Adipocyte (in vitro differentiated cells): ENCODE data around the gene CDH26.
A peak's percentile ranks its signal among the peaks of the same experiment; 100 is the strongest.

Experiments
- DNase-seq: peaks from one replicate; pipeline ENCODE4 v3.0.0-alpha.2; 2015; ENCODE audit warnings: low read depth
- H3K27me3 ChIP-seq: replicated peaks from 2 replicates; pipeline ENCODE4 v1.7.0; 2013; ENCODE audit warnings: mild to moderate bottlenecking, low read length, moderate library complexity; ENCODE audit not compliant: control insufficient read depth, insufficient read depth
- H3K36me3 ChIP-seq: 2 replicates; pipeline ENCODE4 v1.7.0; 2013; ENCODE audit warnings: low read length, mild to moderate bottlenecking, moderate library complexity; ENCODE audit not compliant: control insufficient read depth, insufficient read depth, severe bottlenecking
- H3K4me1 ChIP-seq: 2 replicates; pipeline ENCODE4 v1.7.0; 2013; ENCODE audit warnings: mild to moderate bottlenecking, low read length, moderate library complexity; ENCODE audit not compliant: control insufficient read depth, insufficient read depth
- H3K4me3 ChIP-seq: 2 replicates; pipeline ENCODE4 v1.7.0; 2013; ENCODE audit warnings: mild to moderate bottlenecking, low read length, moderate library complexity
- H3K9ac ChIP-seq: 2 replicates; pipeline ENCODE4 v1.7.0; 2013; ENCODE audit warnings: mild to moderate bottlenecking, low read length, moderate library complexity
- H3K9me3 ChIP-seq: 2 replicates; pipeline ENCODE4 v1.7.0; 2013; ENCODE audit warnings: mild to moderate bottlenecking, low read length, moderate library complexity; ENCODE audit not compliant: control insufficient read depth

CDH26 gene

DNA sequence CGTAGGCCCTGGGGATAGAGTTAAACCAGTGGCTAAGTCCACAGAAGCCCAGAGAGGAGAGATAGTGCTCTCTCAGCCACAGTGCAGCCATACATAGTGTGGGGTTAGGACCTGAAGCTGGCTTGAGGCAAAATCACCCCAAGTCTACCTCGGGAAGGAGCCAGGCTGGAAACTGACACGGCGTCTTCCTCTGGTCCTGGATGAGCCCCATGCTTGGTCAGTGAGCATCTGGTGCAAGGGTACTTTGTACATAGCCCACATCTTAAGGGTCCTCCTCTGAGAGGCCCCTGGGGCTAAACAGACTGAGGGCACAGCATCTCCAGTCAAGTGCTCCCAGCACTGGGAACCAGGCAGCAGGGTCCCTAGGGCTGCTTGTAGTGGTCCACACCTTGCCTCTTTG, 45.6 kb downstream of the CDH26 start:
- no peak for DNase-seq
- Histone ChIP-seq H3K27me3 (peaks cover 9% of the 10 kb centered on the region), H3K4me3 (no peak overlapping the region), H3K9ac (no peak overlapping the region), H3K9me3 (no peaks in the 10 kb centered on the region), H3K36me3 (no peaks in the 10 kb centered on the region), H3K4me1 (peaks cover 31% of the 10 kb centered on the region)

DNA sequence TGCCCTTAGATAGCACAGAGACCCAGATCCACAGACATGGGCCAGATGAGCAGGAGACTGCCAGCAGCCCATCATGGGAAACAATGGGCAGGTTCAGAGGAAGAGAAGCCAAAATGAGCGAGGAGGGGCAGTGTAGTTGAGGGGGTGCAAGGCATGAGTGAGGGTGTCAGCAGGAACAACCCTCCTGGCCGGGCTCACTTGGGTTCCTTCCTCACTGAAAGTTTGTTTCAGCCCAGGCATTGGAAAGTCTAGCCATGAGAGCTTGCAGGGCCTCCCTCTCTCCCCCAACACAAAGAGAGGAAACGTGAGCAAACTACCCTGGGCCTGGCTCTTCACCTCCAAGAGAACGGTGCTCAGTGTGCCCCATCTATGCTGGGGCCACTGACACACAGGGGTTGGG, 48.0 kb downstream of the CDH26 start:
- H3K4me1 ChIP-seq: peaks cover 21% of the 10 kb centered on the region
- no peak overlapping the region for H3K4me3 ChIP-seq
- no peaks in the 10 kb centered on the region for H3K36me3 ChIP-seq
- no peaks in the 10 kb centered on the region for H3K9me3 ChIP-seq
- no peak overlapping the region for H3K9ac ChIP-seq
- peaks cover 13% of the 10 kb centered on the region for H3K27me3 ChIP-seq
- no peak for DNase-seq

DNA sequence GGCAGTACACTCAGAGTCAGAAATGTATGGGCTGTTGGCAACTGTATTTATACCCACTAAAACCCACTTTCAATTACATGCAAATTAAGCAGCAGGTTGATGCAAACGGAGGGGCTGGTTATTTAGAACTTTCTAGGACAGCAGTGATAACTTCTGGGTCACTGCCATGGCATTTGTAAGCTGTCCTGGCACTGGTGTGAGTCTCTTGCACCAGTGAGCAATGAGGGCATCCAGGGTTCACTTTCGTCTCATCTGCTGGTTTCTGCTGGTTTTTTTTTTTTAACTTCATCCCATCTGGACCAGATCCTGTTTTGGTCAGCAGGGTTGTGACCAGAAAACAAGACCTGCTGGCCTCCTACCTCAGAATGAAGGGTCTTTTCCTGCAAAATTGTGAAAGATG, 49.2 kb downstream of the CDH26 start:
- no peak overlapping the region for H3K9ac ChIP-seq
- H3K27me3 ChIP-seq: peaks cover 13% of the 10 kb centered on the region
- H3K4me1 ChIP-seq: peaks cover 16% of the 10 kb centered on the region
- H3K4me3 ChIP-seq: no peak overlapping the region
- DNase-seq: no peak
- no peaks in the 10 kb centered on the region for H3K36me3 ChIP-seq
- no peaks in the 10 kb centered on the region for H3K9me3 ChIP-seq

DNA sequence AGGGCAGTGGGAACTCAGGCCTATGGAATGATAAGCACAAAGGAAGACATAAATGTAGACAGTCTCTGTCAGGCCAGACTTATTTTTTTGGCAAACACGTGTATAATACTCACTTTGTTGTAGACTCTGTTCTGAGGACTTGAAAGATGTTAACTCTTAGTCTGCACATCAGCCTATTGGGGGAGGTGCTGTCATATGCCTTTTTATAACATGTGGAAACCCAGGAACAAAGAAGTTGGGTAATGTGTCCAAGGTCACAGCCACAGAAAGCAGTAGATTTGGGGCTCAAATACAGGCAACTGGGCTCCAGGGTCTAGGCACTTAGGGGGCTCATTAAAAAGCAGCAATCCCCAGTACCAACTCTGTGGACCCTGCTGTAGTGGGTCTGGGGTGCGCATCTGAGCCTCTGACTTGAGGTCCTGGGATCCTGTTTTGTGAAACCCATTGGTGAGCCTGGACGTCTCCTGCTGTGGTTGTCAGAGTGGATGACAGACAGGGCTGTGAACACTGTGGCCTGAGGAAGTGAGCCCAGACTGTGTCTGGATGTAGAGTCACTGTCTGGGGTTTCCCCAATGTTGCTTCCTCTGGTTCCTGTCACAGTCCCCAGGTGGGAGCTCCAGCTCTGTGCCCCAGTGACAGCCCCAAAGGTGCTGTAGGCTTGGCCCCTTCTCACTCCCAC, 50.0 kb downstream of the CDH26 start:
- H3K4me1 ChIP-seq: peaks cover 16% of the 10 kb centered on the region
- H3K9me3 ChIP-seq: no peaks in the 10 kb centered on the region
- DNase-seq: no peak
- no peak overlapping the region for H3K9ac ChIP-seq
- no peaks in the 10 kb centered on the region for H3K36me3 ChIP-seq
- no peak overlapping the region for H3K4me3 ChIP-seq
- H3K27me3 ChIP-seq: peaks cover 13% of the 10 kb centered on the region

DNA sequence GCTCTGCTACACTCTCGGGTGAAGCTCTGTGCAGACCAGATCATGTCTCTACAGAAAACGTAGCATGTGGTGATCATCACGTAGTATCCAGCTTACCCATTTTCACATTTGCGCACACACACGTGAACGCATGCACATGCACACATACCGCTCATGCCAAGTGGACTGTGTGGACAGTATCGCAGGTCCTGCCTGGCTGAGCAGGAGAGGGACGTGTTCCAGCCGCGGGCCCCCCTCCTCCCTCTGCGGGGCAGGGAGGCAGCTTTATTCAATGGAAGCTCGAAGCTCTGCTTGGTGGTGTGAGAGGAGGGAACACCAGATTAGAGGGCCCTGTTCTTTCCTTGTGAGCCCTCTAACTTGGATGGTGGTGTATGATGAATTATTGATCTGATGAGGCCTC, 51.1 kb downstream of the CDH26 start:
- Histone ChIP-seq H3K36me3 (no peaks in the 10 kb centered on the region), H3K9ac (no peak overlapping the region), H3K4me3 (no peak overlapping the region), H3K27me3 (peaks cover 13% of the 10 kb centered on the region), H3K9me3 (no peaks in the 10 kb centered on the region), H3K4me1 (peaks cover 16% of the 10 kb centered on the region)
- no peak for DNase-seq

DNA sequence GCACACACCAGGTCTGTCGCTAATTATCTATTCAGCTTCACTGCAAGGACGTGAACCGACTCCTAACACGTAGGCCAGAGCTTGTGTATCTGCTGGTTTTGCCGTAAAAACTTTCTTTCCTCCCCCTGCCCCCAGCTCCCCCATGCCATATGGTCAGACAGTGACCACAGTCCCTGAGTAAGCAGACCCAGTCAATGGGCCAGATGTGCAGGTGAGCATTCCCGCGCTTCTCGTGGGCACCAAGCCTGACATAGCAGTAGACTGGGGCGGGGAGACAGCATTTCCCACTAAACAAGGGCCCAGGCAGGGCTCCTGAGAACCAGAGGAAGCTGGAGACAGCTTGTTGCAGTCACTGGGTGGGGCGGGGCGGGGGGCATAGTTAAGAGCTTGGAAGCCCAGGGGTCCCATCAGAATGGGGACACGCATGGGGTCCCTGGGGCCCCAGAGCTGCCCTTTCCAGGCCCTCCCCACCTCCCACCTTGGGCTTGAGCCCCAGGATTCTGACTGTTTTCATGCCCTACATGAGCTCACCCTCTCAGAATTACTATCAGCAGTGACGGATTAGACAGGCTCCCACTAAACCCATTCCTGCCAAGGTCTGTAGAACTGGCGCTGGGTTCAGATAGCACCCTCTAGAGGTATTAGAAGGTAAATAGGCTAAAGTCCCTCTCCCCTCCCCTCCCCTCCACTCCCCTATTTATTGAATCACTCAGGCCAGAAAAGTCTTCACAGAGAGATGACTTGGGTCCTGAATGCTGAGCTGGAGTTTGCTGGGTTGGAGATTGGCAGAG, 51.8 kb downstream of the CDH26 start:
- peaks cover 16% of the 10 kb centered on the region for H3K4me1 ChIP-seq
- H3K4me3 ChIP-seq: no peak overlapping the region
- no peaks in the 10 kb centered on the region for H3K9me3 ChIP-seq
- no peaks in the 10 kb centered on the region for H3K36me3 ChIP-seq
- no peak for DNase-seq
- peaks cover 13% of the 10 kb centered on the region for H3K27me3 ChIP-seq
- no peak overlapping the region for H3K9ac ChIP-seq

DNA sequence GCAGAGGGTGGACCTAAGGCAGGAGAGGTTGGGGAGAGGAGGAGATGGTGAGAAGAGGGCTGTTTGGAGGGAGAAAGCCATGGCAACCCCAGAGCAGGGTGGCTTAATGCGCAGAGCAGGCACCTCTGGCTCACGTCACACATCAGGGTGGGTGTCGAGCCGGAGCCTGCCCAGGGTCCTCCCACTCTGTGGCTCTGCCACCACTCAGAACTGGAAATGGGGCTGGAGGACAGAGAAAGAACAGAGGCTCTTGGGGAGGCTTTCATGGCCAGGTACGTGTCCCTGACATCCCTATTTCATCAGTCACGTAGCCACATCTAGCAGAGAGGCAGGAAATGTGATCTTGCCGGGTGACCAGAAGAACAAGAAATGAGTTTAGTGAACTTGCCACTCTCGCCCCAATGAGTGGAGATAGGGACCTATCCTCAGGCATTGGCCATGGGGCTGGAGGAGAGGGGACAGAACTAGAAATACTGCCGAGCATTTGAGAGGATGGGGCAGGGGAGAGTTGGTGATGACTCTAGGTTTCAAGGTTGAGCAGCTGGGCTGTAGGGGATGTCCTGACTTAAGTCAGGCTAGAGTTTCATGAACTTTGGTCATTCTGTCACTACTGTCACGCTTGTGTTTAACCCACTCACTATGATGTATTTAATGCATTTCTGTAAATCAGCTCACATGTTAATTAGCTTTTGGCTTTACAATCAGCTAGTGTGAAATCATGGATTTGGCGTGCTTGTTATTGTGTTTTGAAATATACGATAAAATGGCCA, 52.7 kb downstream of the CDH26 start:
- no peak for DNase-seq
- no peak overlapping the region for H3K9ac ChIP-seq
- H3K4me3 ChIP-seq: no peak overlapping the region
- H3K36me3 ChIP-seq: no peaks in the 10 kb centered on the region
- H3K9me3 ChIP-seq: peaks cover 4% of the 10 kb centered on the region
- H3K27me3 ChIP-seq: peaks cover 13% of the 10 kb centered on the region
- H3K4me1 ChIP-seq: peaks cover 16% of the 10 kb centered on the region

DNA sequence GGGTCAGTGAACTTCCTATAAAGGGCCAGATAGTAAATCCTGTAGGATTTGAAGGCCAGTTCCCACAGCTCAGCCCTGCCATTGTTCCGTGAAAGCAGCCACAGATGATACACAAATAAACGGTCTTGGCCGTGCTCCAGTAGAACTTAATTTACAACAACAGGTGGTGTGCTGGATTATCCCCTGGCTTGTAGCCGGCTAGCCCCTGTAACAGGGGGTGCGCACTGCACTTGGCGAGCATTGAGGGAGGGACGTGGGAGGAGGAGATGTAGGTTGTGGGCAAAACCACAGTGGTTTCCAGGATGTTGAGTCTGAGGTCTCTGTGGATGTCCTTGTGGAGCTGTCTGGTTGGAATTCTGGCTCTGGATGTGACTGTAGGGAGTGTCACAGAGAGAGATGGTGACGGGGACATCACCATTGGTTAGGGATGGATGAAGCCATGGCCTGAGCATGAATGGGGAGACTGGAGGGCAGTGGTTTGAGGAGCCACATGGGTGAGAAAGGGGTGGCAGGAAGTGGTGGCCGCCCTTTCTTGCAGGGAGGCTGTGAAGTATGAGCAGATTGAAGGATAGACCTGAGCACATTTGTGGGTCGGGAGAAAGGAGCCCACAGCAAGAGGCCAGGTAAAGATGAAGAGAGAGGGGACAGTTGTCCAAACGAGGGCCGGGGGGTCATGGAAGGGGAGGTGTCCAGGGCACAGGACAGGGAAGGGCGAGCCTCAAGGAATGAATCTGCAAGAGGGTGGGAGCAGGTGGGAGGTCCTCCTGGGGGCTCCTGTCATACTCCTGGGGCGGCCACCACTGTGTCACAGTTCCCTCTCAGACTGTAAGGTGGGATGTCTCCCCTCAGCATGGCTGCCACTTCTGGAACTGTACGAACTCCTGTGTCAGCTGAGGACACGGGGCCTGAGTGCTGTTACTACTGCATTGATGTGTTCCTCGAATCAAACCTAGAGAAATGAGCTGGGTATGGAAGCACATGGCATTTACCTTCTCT, 53.6 kb downstream of the CDH26 start:
- Histone ChIP-seq H3K4me3 (no peak overlapping the region), H3K27me3 (peaks cover 8% of the 10 kb centered on the region), H3K9me3 (peaks cover 9% of the 10 kb centered on the region), H3K36me3 (no peaks in the 10 kb centered on the region), H3K9ac (no peak overlapping the region), H3K4me1 (peaks cover 16% of the 10 kb centered on the region)
- no peak for DNase-seq

DNA sequence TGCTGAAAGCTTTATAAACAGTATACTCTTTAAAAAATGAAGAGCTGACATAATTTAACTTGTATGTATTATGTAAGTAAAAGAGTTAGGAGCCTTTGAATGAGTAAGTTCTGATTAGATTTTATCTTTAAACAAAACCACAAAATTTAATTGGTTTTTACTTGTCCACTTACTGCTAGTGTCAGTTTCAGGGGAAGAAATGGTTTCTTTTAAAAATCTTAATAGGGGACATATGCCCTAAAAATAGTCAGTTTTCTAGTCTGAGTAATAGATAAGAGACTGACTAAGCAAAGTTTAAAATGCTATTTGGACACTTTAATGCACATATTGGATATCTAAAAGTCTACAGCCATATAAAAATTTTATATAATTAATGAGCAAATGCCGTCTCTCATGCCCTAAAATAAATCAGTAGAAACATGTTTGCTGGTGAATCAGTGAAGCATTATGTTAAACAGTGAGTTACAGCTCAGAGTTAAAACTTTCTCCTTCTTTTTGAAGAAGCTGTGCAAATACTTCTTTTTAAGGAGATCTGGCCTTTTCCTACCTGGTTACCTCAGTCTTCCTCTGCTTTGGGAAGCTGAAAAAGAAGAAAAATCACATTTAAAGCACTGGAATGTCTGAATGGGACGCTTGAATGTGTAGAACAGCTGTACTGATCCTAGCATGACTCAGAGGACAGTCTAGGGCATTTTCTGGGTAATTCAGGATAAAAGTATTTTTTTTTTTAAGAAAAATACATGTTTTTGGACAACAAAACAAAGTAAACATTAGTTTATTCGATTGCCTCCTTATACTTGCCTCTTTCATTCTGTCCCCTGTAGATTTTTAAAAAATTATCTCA, 55.3 kb downstream of the CDH26 start:
- Histone ChIP-seq H3K27me3 (peaks cover 7% of the 10 kb centered on the region), H3K4me1 (peaks cover 1% of the 10 kb centered on the region), H3K36me3 (no peaks in the 10 kb centered on the region), H3K4me3 (no peak overlapping the region), H3K9me3 (peaks cover 19% of the 10 kb centered on the region), H3K9ac (no peak overlapping the region)
- peak; percentile 12 for DNase-seq

DNA sequence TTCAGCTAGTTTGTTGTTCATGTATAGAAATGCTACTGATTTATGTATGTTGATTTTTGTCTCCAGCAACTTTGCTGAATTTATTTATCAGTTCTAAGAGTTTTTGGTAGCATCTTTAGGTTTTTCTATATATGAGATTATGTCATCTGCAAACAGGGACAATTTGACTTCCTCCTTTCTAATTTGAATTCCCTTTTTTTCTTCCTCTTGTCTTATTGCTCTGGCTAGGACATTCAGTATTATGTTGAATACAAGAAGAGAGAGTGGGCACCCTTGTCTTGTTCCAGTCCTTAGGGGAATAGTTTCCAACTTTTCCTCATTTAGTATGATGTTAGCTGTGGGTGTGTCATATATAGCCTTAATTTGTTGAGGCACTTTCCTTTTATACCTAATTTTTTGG, 58.2 kb downstream of the CDH26 start:
- Histone ChIP-seq H3K9me3 (peaks cover 22% of the 10 kb centered on the region), H3K4me3 (no peak overlapping the region), H3K27me3 (no peaks in the 10 kb centered on the region), H3K9ac (no peak overlapping the region), H3K36me3 (no peaks in the 10 kb centered on the region), H3K4me1 (no peaks in the 10 kb centered on the region)
- DNase-seq: no peak
